Epithelial cell of proximal tubule (primary cell): ENCODE data around the gene CBFA2T3. TPM values are rescaled to one million over a fixed set of nuclear protein-coding genes. Genes with fewer than 3 reads are reported as not detected.

Experiments
- DNase-seq: peaks from one replicate; pipeline ENCODE4 v3.0.0-alpha.2; 2011; ENCODE audit warnings: low read depth
- H3K4me3 ChIP-seq: 2 replicates; pipeline ENCODE4 v1.5.1; 2011; ENCODE audit warnings: low read depth, mild to moderate bottlenecking, low read length
- CTCF ChIP-seq: conservative IDR thresholded peaks from 2 replicates; pipeline ENCODE4 v1.5.1; 2012; ENCODE audit warnings: low read depth, mild to moderate bottlenecking, low read length
- total RNA-seq: library from RNA; depleted of rRNA; stranded (reverse); fragments of >200 nt; gene quantifications from 2 replicates; pipeline ENCODE4 v1.2.3, GENCODE V29; 2015

Gene CBFA2T3
- total RNA-seq, 1 donor from 2014 or later: 0.86 TPM

DNA sequence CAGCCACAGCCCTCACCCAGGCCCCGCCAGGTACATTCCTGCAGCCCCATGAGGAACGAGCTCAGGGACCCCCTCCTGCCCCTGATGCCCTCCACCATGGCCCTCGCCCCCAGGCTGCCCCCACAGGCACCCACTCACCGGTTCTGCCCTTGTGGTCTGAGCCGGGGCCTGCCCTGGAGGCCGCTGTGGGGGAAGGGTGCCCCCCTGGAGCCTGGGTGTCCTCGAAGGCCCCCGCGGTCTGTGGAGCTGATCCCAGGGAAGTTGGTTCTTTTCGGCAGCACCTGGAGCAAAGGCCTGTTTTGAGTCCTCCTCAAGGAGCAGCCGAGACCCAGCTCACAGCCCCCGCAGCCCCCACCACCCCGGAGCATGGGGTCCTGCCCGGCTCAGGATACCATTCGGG lies 112.9 kb downstream of the CBFA2T3 start:
- no peak overlapping the region for H3K4me3 ChIP-seq
- TF ChIP-seq CTCF: no peak
- no peak for DNase-seq

GRCh38 chr16:88863426-88863825 lies 113.6 kb downstream of the CBFA2T3 start:
- no peak for DNase-seq
- no peak for TF ChIP-seq CTCF
- no peak overlapping the region for H3K4me3 ChIP-seq

DNA sequence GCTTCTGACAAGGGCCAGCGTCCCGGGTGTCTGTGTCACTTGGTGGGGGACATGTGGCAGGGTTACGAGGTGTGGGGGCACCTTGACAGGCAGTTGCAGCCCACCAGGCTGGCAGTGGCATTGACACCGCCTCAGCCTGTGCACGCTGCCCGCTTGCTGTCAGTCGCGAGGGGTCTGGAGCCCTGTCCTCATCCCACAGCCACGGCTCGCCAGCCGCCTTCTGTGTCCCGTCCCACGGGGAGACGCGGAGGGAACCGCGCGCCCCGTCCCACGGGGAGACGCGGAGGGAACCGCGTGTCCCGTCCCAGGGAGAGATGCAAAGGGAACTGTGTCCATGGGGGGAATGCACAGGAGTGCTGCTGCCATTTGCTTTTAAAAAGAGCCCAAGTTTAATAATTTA lies 114.0 kb downstream of the CBFA2T3 start:
- TF ChIP-seq CTCF: no peak
- DNase-seq: no peak
- H3K4me3 ChIP-seq: no peak overlapping the region

GRCh38 chr16:88861359-88861758 lies 115.6 kb downstream of the CBFA2T3 start:
- TF ChIP-seq CTCF: no peak
- DNase-seq: no peak
- no peak overlapping the region for H3K4me3 ChIP-seq

DNA sequence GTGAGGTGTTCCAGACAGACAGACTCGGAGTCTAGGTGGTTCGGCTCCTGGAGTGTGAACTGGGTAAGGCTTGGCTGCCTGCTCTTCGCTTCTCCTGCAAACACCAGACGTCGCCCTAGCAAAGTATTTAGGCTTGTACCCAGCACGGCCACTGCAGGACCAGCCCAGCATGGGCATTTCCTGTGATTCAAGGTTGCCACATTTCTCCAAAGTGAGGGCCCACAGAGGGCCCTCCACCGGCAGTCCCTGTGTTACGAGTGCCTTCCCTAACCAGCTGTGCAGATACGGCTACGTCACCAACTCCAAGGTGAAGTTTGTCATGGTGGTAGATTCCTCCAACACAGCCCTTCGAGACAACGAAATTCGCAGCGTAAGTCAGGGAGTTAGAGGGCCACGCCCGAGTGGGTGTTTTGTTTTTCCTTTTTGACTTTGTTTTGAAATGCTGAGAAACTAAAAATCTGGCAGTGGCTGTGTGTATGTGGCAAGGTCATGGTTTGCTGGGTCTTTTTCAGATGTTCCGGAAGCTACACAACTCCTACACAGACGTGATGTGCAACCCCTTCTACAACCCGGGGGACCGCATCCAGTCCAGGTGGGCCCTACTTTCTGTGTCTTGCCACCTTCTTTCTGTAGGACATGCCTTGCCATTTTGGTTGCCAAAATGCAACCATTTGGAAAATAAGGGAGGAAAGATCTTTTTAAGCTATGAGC lies 117.5 kb downstream of the CBFA2T3 start:
- no peak for TF ChIP-seq CTCF
- DNase-seq: no peak
- no peak overlapping the region for H3K4me3 ChIP-seq

DNA sequence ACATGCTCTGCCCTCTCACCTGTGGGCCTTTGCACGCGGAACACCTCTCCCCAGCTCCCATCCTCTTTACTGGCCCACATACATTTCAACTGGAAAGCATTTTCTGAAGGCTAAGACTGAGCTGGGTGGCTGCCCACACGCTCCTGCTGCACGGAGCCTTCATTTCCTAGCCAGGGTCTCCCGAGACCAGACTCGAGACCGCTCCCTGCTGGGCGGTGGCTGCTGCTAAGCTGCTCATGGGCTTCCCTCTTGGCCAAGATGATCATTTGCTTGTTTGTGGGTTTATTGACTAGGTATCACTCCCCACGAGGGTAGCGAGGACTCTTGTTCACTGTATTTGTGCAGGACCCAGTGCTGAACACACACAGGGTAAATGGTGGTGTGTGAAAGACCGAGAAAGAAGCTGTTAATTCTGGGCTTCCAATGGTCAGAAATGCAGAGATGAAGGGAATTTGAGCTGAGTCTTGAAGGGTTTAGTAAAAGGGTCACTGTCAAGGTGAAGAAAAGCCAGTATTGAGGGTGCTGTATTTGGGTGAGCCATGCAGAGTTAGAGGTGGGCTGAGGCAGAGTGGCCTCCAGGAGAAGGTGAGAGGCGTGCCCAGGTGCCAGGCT lies 119.2 kb downstream of the CBFA2T3 start:
- H3K4me3 ChIP-seq: peak overlapping the region; percentile 98
- peak; percentile 16 for DNase-seq
- peak; percentile 86 for TF ChIP-seq CTCF
